Ishikawa (cell line): ENCODE measurements around the gene G6PC2.

Source experiments
- CEBPB ChIP-seq: IDR thresholded peaks from 2 replicates; pipeline ENCODE4 v1.6.1; 2012
- CREB1 ChIP-seq: IDR thresholded peaks from 2 replicates; pipeline ENCODE4 v1.6.1; 2012; ENCODE audit warnings: low read depth
- EGR1 ChIP-seq: IDR thresholded peaks from 2 replicates; pipeline ENCODE4 v1.6.1; 2012
- EP300 ChIP-seq: IDR thresholded peaks from 2 replicates; pipeline ENCODE4 v1.6.1; 2012; ENCODE audit warnings: borderline replicate concordance
- FOXM1 ChIP-seq: IDR thresholded peaks from 2 replicates; pipeline ENCODE4 v1.6.1; 2012; ENCODE audit warnings: low read depth, borderline replicate concordance
- NFIC ChIP-seq: IDR thresholded peaks from 2 replicates; pipeline ENCODE4 v1.6.1; 2012
- RAD21 ChIP-seq: IDR thresholded peaks from 2 replicates; pipeline ENCODE4 v1.6.1; 2012; ENCODE audit warnings: low read depth
- TAF1 ChIP-seq: IDR thresholded peaks from 2 replicates; pipeline ENCODE4 v1.6.1; 2012; ENCODE audit warnings: low read depth, mild to moderate bottlenecking
- TCF12 ChIP-seq: IDR thresholded peaks from 2 replicates; pipeline ENCODE4 v1.6.1; 2012; ENCODE audit warnings: low read depth
- TEAD4 ChIP-seq: IDR thresholded peaks from 2 replicates; pipeline ENCODE4 v1.6.1; 2012
- USF1 ChIP-seq: IDR thresholded peaks from 2 replicates; pipeline ENCODE4 v1.6.1; 2012
- YY1 ChIP-seq: IDR thresholded peaks from 2 replicates; pipeline ENCODE4 v1.6.1; 2012; ENCODE audit warnings: low read depth
- ZBTB7A ChIP-seq: IDR thresholded peaks from 2 replicates; pipeline ENCODE4 v1.6.1; 2012; ENCODE audit warnings: low read depth
- TF ChIP-seq, protein P1 (sequence below): IDR thresholded peaks from 2 replicates; pipeline ENCODE4 v1.6.1; 2012; ENCODE audit warnings: low read depth, mild to moderate bottlenecking
- TF ChIP-seq, protein P2 (sequence below): IDR thresholded peaks from 2 replicates; pipeline ENCODE4 v1.6.1; 2012

G6PC2 gene

DNA sequence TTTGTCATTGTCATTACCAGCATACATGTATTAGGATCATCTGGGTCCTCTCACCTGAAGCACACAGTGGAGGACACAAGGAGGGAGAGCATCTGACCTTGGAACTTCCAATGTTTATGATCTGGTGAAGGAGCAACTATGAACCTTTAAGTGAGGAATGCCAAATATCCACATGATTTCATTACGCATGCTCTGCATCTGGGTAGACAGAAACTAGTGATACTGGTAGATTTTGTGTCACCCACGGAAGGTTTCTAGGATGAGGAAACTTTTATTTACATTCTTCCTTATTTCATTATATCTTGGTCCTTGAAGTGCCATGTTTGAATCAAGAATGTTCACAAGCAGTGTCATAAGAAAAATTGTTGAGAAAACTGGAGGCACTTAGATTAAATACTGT lies 42.9 kb upstream of the G6PC2 start:
- no peak for TF ChIP-seq YY1
- no peak for TF ChIP-seq FOXM1
- no peak for TF ChIP-seq TAF1
- TF ChIP-seq, protein P1, sequence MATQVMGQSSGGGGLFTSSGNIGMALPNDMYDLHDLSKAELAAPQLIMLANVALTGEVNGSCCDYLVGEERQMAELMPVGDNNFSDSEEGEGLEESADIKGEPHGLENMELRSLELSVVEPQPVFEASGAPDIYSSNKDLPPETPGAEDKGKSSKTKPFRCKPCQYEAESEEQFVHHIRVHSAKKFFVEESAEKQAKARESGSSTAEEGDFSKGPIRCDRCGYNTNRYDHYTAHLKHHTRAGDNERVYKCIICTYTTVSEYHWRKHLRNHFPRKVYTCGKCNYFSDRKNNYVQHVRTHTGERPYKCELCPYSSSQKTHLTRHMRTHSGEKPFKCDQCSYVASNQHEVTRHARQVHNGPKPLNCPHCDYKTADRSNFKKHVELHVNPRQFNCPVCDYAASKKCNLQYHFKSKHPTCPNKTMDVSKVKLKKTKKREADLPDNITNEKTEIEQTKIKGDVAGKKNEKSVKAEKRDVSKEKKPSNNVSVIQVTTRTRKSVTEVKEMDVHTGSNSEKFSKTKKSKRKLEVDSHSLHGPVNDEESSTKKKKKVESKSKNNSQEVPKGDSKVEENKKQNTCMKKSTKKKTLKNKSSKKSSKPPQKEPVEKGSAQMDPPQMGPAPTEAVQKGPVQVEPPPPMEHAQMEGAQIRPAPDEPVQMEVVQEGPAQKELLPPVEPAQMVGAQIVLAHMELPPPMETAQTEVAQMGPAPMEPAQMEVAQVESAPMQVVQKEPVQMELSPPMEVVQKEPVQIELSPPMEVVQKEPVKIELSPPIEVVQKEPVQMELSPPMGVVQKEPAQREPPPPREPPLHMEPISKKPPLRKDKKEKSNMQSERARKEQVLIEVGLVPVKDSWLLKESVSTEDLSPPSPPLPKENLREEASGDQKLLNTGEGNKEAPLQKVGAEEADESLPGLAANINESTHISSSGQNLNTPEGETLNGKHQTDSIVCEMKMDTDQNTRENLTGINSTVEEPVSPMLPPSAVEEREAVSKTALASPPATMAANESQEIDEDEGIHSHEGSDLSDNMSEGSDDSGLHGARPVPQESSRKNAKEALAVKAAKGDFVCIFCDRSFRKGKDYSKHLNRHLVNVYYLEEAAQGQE: no peak
- TF ChIP-seq TEAD4: no peak
- no peak for TF ChIP-seq EGR1
- no peak for TF ChIP-seq RAD21
- TF ChIP-seq CEBPB: no peak
- no peak for TF ChIP-seq TCF12
- TF ChIP-seq EP300: no peak
- TF ChIP-seq USF1: no peak
- no peak for TF ChIP-seq ZBTB7A

DNA sequence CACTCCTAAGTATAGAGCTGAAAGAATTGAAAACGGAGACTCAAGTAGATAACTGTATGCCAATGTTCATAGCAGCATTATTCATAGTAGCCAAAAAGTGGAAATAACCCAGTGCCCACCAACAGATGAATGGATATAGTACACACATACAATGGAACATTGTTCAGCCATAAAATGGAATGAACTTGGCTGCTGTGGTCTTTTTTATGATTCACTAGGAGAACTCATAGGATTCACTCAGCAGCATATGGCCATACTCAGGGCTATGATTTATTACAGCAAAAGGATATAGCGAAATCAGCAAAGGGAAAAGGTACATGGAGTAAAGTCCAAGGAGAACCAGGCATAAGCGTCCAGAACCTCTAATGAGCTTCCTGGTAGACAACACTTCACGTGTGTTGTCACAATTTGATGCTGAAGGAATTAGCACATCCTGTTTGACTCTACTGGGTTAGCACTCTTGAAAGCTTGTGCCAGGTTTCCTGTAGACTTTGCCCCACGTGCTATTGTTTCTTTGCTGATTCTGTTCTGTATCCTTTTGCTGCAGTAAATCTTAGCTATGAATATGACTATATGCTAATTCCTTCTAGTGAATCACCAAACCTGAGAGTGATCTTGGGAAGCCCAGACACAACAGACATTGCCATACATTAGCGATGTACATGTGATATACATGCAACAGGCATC lies 26.6 kb upstream of the G6PC2 start:
- TF ChIP-seq TAF1 (no peak), EGR1 (no peak), RAD21 (no peak), USF1 (no peak), NFIC (no peak), TEAD4 (no peak), YY1 (no peak), CREB1 (no peak), CEBPB (no peak)
- TF ChIP-seq, protein P2, sequence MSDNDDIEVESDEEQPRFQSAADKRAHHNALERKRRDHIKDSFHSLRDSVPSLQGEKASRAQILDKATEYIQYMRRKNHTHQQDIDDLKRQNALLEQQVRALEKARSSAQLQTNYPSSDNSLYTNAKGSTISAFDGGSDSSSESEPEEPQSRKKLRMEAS: no peak
- TF ChIP-seq, protein P1: no peak

DNA sequence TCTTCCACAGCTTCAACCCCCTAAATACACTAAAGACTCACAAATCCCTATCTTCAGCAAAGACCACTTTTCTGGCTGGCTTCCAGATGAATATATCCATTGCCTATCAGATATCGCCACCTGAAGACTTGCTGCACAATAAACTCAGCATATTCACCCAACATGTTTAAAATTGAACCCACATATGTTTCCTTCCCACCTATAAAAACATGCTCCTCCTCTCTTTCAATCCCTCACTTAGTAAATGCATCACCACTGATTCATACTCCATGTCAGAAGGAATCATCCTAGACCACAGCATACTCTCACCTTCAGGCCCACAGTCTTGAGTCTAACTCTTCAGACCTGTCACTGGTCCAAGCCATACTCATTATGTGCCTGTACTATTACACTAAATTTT lies 16.1 kb upstream of the G6PC2 start:
- TF ChIP-seq USF1 (no peak), RAD21 (no peak), YY1 (no peak), TCF12 (no peak), ZBTB7A (no peak), EP300 (no peak), CEBPB (no peak), TAF1 (no peak), EGR1 (no peak), TEAD4 (no peak), CREB1 (no peak), NFIC (no peak), FOXM1 (no peak)
- TF ChIP-seq, protein P2: no peak
- TF ChIP-seq, protein P1: no peak

DNA sequence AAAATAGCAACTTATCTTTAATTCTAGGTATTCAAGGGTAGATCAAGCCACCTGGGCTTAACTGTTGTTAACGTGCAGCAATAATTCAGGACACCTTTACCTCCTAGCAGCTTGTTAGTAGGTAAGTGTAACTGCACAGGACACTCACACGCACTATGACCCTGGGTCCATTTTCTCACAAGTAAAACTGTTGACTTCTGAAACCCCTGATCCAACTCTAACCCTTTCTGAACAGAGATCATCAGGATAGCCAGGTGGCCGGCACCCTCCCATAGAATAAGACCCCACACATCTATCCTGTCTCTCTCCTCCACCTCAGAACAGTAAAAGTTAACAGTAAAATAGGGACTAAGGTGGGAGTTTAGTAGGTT lies 11.5 kb upstream of the G6PC2 start:
- TF ChIP-seq FOXM1: no peak
- no peak for TF ChIP-seq EGR1
- no peak for TF ChIP-seq RAD21
- no peak for TF ChIP-seq TAF1
- no peak for TF ChIP-seq EP300
- TF ChIP-seq, protein P1: no peak
- no peak for TF ChIP-seq ZBTB7A
